ENCODE measurements around the gene CCN6.
"Not testable (repeated sequence)": the region's sequence is repeated elsewhere in the genome, so short reads cannot be mapped to it uniquely, and the experiment has no call there.

Gene CCN6

GRCh38 chr6:112049996-112050395 lies 3.9 kb upstream of the CCN6 start:
- DNase-seq (ENCODE audit: low read depth in 3 of 3): no peak

GRCh38 chr6:112050429-112050828 lies 3.5 kb upstream of the CCN6 start:
- no peak for DNase-seq (ENCODE audit: low read depth in 3 of 3)

- not testable (repeated sequence) for DNase-seq (ENCODE audit: low read depth in 3 of 3)
These were observed 2.6 kb upstream of the CCN6 start for GRCh38 chr6:112051251-112051740.

GRCh38 chr6:112054555-112055190 lies 769 bp downstream of the CCN6 start:
- no peak for DNase-seq (ENCODE audit: low read depth in 3 of 3)

GRCh38 chr6:112058243-112059032 lies 4.5 kb downstream of the CCN6 start:
- DNase-seq (ENCODE audit: low read depth in 3 of 3): no peak

- DNase-seq (ENCODE audit: low read depth in 3 of 3): no peak
These were observed 7.7 kb downstream of the CCN6 start for GRCh38 chr6:112061605-112062004.

GRCh38 chr6:112062966-112063365 lies 9.1 kb downstream of the CCN6 start:
- no peak for DNase-seq (ENCODE audit: low read depth in 3 of 3)

GRCh38 chr6:112065426-112065986 lies 11.6 kb downstream of the CCN6 start:
- DNase-seq (ENCODE audit: low read depth in 3 of 3): no peak

GRCh38 chr6:112066606-112067005 lies 12.7 kb downstream of the CCN6 start:
- no peak for DNase-seq (ENCODE audit: low read depth in 3 of 3)

- no peak for DNase-seq (ENCODE audit: low read depth in 3 of 3)
These were observed 27.7 kb downstream of the CCN6 start for GRCh38 chr6:112081569-112081968.

GRCh38 chr6:112085286-112086065 lies 31.6 kb downstream of the CCN6 start:
- DNase-seq (ENCODE audit: low read depth in 3 of 3): no peak

GRCh38 chr6:112086744-112087135 lies 32.8 kb downstream of the CCN6 start:
- no peak for DNase-seq (ENCODE audit: low read depth in 3 of 3)

GRCh38 chr6:112087136-112087911 lies 33.4 kb downstream of the CCN6 start, which contains the start of the genes FAM229B and TUBE1:
FAM229B (plus strand) TSS chr6:112087591; CDS start chr6:112099284, 11,693 bp downstream.
TUBE1 (minus strand) TSS chr6:112087482; CDS start chr6:112087434, 48 bp downstream.
- DNase-seq (ENCODE audit: low read depth in 3 of 3): peak; percentile 78 to 85 (median 84)

- no peak for DNase-seq (ENCODE audit: low read depth in 3 of 3)
These were observed 34.0 kb downstream of the CCN6 start for GRCh38 chr6:112087916-112088315.

GRCh38 chr6:112096901-112097300 lies 43.0 kb downstream of the CCN6 start:
- DNase-seq (ENCODE audit: low read depth in 3 of 3): no peak

- no peak for DNase-seq (ENCODE audit: low read depth in 3 of 3)
These were observed 46.7 kb downstream of the CCN6 start for GRCh38 chr6:112100561-112100960.

- DNase-seq (ENCODE audit: low read depth in 3 of 3): not testable (repeated sequence)
These were observed 52.1 kb downstream of the CCN6 start for GRCh38 chr6:112106026-112106425.

- no peak for DNase-seq (ENCODE audit: low read depth in 3 of 3)
These were observed 52.7 kb downstream of the CCN6 start for GRCh38 chr6:112106562-112106961.

- DNase-seq (ENCODE audit: low read depth in 3 of 3): no peak
These were observed 55.4 kb downstream of the CCN6 start for GRCh38 chr6:112109262-112109661.

GRCh38 chr6:112113431-112113830 lies 59.5 kb downstream of the CCN6 start:
- DNase-seq (ENCODE audit: low read depth in 3 of 3): no peak

- no peak for DNase-seq (ENCODE audit: low read depth in 3 of 3)
These were observed 60.0 kb downstream of the CCN6 start for GRCh38 chr6:112113918-112114317.

Measured in stimulated activated CD4-positive, alpha-beta T cell treated with anti-CD3 and anti-CD28 coated beads, TNF-alpha, amount 100 ng/mL, for 48 hours (primary cell).